ENCODE measurements around the gene SLC6A13.
"Not testable (repeated sequence)": the region's sequence is repeated elsewhere in the genome, so short reads cannot be mapped to it uniquely, and the experiment has no call there.

The SLC6A13 gene

GRCh38 chr12:262817-263216, at the start of gene SLC6A13:
TSS of gene SLC6A13 (minus strand) at chr12:262836. CDS start at chr12:260052, 2,784 bp downstream.
- DNase-seq = no peak
- in situ Hi-C loops (cut with MboI; ENCODE audit: low pct_unique_long_range_greater_than_20kb, low sequenced_read_pairs) = no loop called here

- in situ Hi-C loops (cut with MboI; ENCODE audit: low pct_unique_long_range_greater_than_20kb, low sequenced_read_pairs) = no loop called here
- no peak for DNase-seq
Observed at GRCh38 chr12:308511-308910, 45.9 kb upstream of the SLC6A13 start.

GRCh38 chr12:307406-307805, 44.8 kb upstream of the SLC6A13 start:
- in situ Hi-C loops (cut with MboI; ENCODE audit: low pct_unique_long_range_greater_than_20kb, low sequenced_read_pairs) = no loop called here
- no peak for DNase-seq

GRCh38 chr12:304805-305204, 42.2 kb upstream of the SLC6A13 start:
- DNase-seq = no peak
- in situ Hi-C loops (cut with MboI; ENCODE audit: low pct_unique_long_range_greater_than_20kb, low sequenced_read_pairs) = no loop called here

- in situ Hi-C loops (cut with MboI; ENCODE audit: low pct_unique_long_range_greater_than_20kb, low sequenced_read_pairs); DNase-seq: not testable (repeated sequence)
Observed at GRCh38 chr12:302766-303165, 40.1 kb upstream of the SLC6A13 start.

GRCh38 chr12:300166-300565, 37.5 kb upstream of the SLC6A13 start:
- in situ Hi-C loops (cut with MboI; ENCODE audit: low pct_unique_long_range_greater_than_20kb, low sequenced_read_pairs); DNase-seq: not testable (repeated sequence)

- in situ Hi-C loops (cut with MboI; ENCODE audit: low pct_unique_long_range_greater_than_20kb, low sequenced_read_pairs); DNase-seq: not testable (repeated sequence)
Observed at GRCh38 chr12:299511-299910, 36.9 kb upstream of the SLC6A13 start.

- DNase-seq; in situ Hi-C loops (cut with MboI; ENCODE audit: low pct_unique_long_range_greater_than_20kb, low sequenced_read_pairs): not testable (repeated sequence)
Observed at GRCh38 chr12:298059-298458, 35.4 kb upstream of the SLC6A13 start.

GRCh38 chr12:295132-295531, 32.5 kb upstream of the SLC6A13 start:
- in situ Hi-C loops (cut with MboI; ENCODE audit: low pct_unique_long_range_greater_than_20kb, low sequenced_read_pairs) = no loop called here

GRCh38 chr12:293199-293598, 30.6 kb upstream of the SLC6A13 start:
- in situ Hi-C loops (cut with MboI; ENCODE audit: low pct_unique_long_range_greater_than_20kb, low sequenced_read_pairs) = no loop called here
- DNase-seq = no peak

More at GRCh38 chr12:295132-295531, 32.5 kb upstream of the SLC6A13 start:
- no peak for DNase-seq

GRCh38 chr12:292186-292585, 29.6 kb upstream of the SLC6A13 start:
- in situ Hi-C loops (cut with MboI; ENCODE audit: low pct_unique_long_range_greater_than_20kb, low sequenced_read_pairs) = no loop called here
- no peak for DNase-seq

- in situ Hi-C loops (cut with MboI; ENCODE audit: low pct_unique_long_range_greater_than_20kb, low sequenced_read_pairs) = no loop called here
- DNase-seq = no peak
Observed at GRCh38 chr12:291153-291723, 28.6 kb upstream of the SLC6A13 start.

GRCh38 chr12:288687-289086, 26.1 kb upstream of the SLC6A13 start:
- DNase-seq = no peak
- in situ Hi-C loops (cut with MboI; ENCODE audit: low pct_unique_long_range_greater_than_20kb, low sequenced_read_pairs) = no loop called here

- in situ Hi-C loops (cut with MboI; ENCODE audit: low pct_unique_long_range_greater_than_20kb, low sequenced_read_pairs) = no loop called here
Observed at GRCh38 chr12:286531-287300, 24.1 kb upstream of the SLC6A13 start.

GRCh38 chr12:278046-278445, 15.4 kb upstream of the SLC6A13 start:
- DNase-seq = peak; percentile 26
- in situ Hi-C loops (cut with MboI; ENCODE audit: low pct_unique_long_range_greater_than_20kb, low sequenced_read_pairs) = no loop called here

More at GRCh38 chr12:286531-287300, 24.1 kb upstream of the SLC6A13 start:
- no peak for DNase-seq

- in situ Hi-C loops (cut with MboI; ENCODE audit: low pct_unique_long_range_greater_than_20kb, low sequenced_read_pairs) = no loop called here
- DNase-seq = no peak
Observed at GRCh38 chr12:275812-276211, 13.2 kb upstream of the SLC6A13 start.

GRCh38 chr12:273382-273781, 10.7 kb upstream of the SLC6A13 start:
- in situ Hi-C loops (cut with MboI; ENCODE audit: low pct_unique_long_range_greater_than_20kb, low sequenced_read_pairs) = no loop called here
- no peak for DNase-seq

GRCh38 chr12:272942-273341, 10.3 kb upstream of the SLC6A13 start:
- no peak for DNase-seq
- in situ Hi-C loops (cut with MboI; ENCODE audit: low pct_unique_long_range_greater_than_20kb, low sequenced_read_pairs) = no loop called here

GRCh38 chr12:271161-271560, 8.5 kb upstream of the SLC6A13 start:
- in situ Hi-C loops (cut with MboI; ENCODE audit: low pct_unique_long_range_greater_than_20kb, low sequenced_read_pairs) = no loop called here
- no peak for DNase-seq

- DNase-seq = no peak
- in situ Hi-C loops (cut with MboI; ENCODE audit: low pct_unique_long_range_greater_than_20kb, low sequenced_read_pairs) = no loop called here
Observed at GRCh38 chr12:269191-269590, 6.6 kb upstream of the SLC6A13 start.

GRCh38 chr12:268483-268840, 5.8 kb upstream of the SLC6A13 start:
- in situ Hi-C loops (cut with MboI; ENCODE audit: low pct_unique_long_range_greater_than_20kb, low sequenced_read_pairs) = no loop called here

More at GRCh38 chr12:268483-268840, 5.8 kb upstream of the SLC6A13 start:
- DNase-seq = no peak
